Common myeloid progenitor, CD34-positive (primary cell): ENCODE results near the gene NRCAM.
A peak's percentile ranks its signal among the peaks of the same experiment; 100 is the strongest.
"Not testable (repeated sequence)": the region's sequence is repeated elsewhere in the genome, so short reads cannot be mapped to it uniquely, and the experiment has no call there.

Source experiments
- CTCF ChIA-PET: fragments of 350-600 bp; sonication (Branson Sonifier 250); formaldehyde crosslinking; loops from one replicate; lab custom pipeline; 2021; ENCODE audit warnings: antibody characterized with exemption; lab: Charles Lee
- POLR2A ChIA-PET: fragments of 350-600 bp; sonication (Branson Sonifier 250); formaldehyde crosslinking; loops from one replicate; lab custom pipeline; 2021; ENCODE audit warnings: antibody characterized with exemption; lab: Charles Lee
- DNase-seq, 3 donors: peaks; one replicate each; pipeline versions ENCODE4 v3.0.0 to v3.0.0-alpha.2; 2013
- H3K27ac ChIP-seq, 2 experiments: 1 replicate in 1 of 2; 2 replicates in 1 of 2; pipeline ENCODE4 v1.7.0; 2013; ENCODE audit warnings: inconsistent platforms in 2 of 2, low read length in 2 of 2, mild to moderate bottlenecking in 2 of 2, low read depth in 1 of 2, moderate library complexity in 1 of 2; ENCODE audit not compliant: severe bottlenecking in 2 of 2, insufficient read depth in 1 of 2, poor library complexity in 1 of 2
- H3K27me3 ChIP-seq, 5 experiments: replicated peaks in 2 of 5; 1 replicate in 3 of 5; 2 replicates in 2 of 5; pipeline versions ENCODE4 v1.6.1 to v1.7.0; 2013; ENCODE audit warnings: low read length in 4 of 5, mild to moderate bottlenecking in 2 of 5, moderate library complexity in 2 of 5, inconsistent platforms in 1 of 5; ENCODE audit not compliant: insufficient read depth in 5 of 5, control insufficient read depth in 4 of 5
- H3K36me3 ChIP-seq, 4 experiments: 1 replicate in 2 of 4; 2 replicates in 2 of 4; pipeline versions ENCODE4 v1.6.1 to v1.7.0; 2013; ENCODE audit warnings: low read length in 3 of 4, control low read depth in 1 of 4, mild to moderate bottlenecking in 1 of 4; ENCODE audit not compliant: control insufficient read depth in 4 of 4, insufficient read depth in 4 of 4
- H3K4me1 ChIP-seq, 4 experiments: 1 replicate in 3 of 4; 2 replicates in 1 of 4; pipeline versions ENCODE4 v1.6.1 to v1.7.1; 2013; ENCODE audit warnings: low read length in 3 of 4, mild to moderate bottlenecking in 3 of 4, control low read depth in 1 of 4, inconsistent platforms in 1 of 4, moderate library complexity in 1 of 4; ENCODE audit not compliant: control insufficient read depth in 4 of 4, insufficient read depth in 4 of 4; ENCODE audit errors: control extremely low read depth in 1 of 4
- H3K4me3 ChIP-seq, 7 experiments: 1 replicate in 4 of 7; 2 replicates in 3 of 7; pipeline versions ENCODE4 v1.5.1 to v1.7.0; 2013; ENCODE audit warnings: mild to moderate bottlenecking in 7 of 7, low read length in 6 of 7, moderate library complexity in 6 of 7, inconsistent platforms in 2 of 7, low read depth in 2 of 7, control low read depth in 1 of 7; ENCODE audit not compliant: insufficient read depth in 4 of 7, control insufficient read depth in 1 of 7; ENCODE audit errors: extremely low read depth in 1 of 7
- H3K9me3 ChIP-seq, 5 experiments: 1 replicate in 4 of 5; 2 replicates in 1 of 5; pipeline versions ENCODE4 v1.6.1 to v1.7.1; 2013; ENCODE audit warnings: low read length in 4 of 5, mild to moderate bottlenecking in 2 of 5, inconsistent platforms in 1 of 5, low read depth in 1 of 5, moderate library complexity in 1 of 5; ENCODE audit not compliant: control insufficient read depth in 4 of 5, insufficient read depth in 2 of 5; ENCODE audit errors: control extremely low read depth in 1 of 5
- WGBS: methylation state at CpG from one replicate; pipeline ENCODE4 v1.1.5; 2013; ENCODE audit not compliant: insufficient coverage; 5-methylcytosine and 5-hydroxymethylcytosine counted together

Gene NRCAM

GRCh38 chr7:108259447-108259846 lies 196.8 kb downstream of the NRCAM start:
- POLR2A ChIA-PET, H3K36me3 ChIP-seq, H3K4me1 ChIP-seq, CTCF ChIA-PET, H3K27ac ChIP-seq, H3K4me3 ChIP-seq, DNase-seq, H3K27me3 ChIP-seq, H3K9me3 ChIP-seq: not testable (repeated sequence)
- WGBS: no CpG with 5 or more reads among the region's 3 CpGs

- ChIA-PET POLR2A (no interaction called here), CTCF (no interaction called here)
- no peaks in the 10 kb centered on the region for H3K36me3 ChIP-seq
- no peak overlapping the region for H3K4me3 ChIP-seq
- peaks cover 0 to 9% (median 0%) of the 10 kb centered on the region in 5 experiments for H3K9me3 ChIP-seq
- no peak for DNase-seq
- H3K27ac ChIP-seq: no peak overlapping the region
- 93% methylated on average over 3 of the region's 4 CpGs for WGBS
- peaks cover 0 to 6% (median 0%) of the 10 kb centered on the region in 5 experiments for H3K27me3 ChIP-seq
- no peaks in the 10 kb centered on the region for H3K4me1 ChIP-seq
Observed at GRCh38 chr7:108257954-108258353, 198.3 kb downstream of the NRCAM start.

GRCh38 chr7:108254259-108254658 lies 202.0 kb downstream of the NRCAM start:
- Histone ChIP-seq H3K36me3 (no peaks in the 10 kb centered on the region), H3K4me1 (no peaks in the 10 kb centered on the region), H3K27me3 (peaks cover 0 to 6% (median 0%) of the 10 kb centered on the region in 5 experiments), H3K4me3 (no peak overlapping the region), H3K27ac (no peak overlapping the region), H3K9me3 (peaks cover 0 to 5% (median 0%) of the 10 kb centered on the region in 5 experiments)
- POLR2A ChIA-PET: no interaction called here
- DNase-seq: no peak
- CTCF ChIA-PET: interaction anchor here (1.5 kb wide), 1 partner anchor 12 kb away, joined by 5 read pairs; no protein-coding TSS in a partner anchor
- no CpG with 5 or more reads among the region's 2 CpGs for WGBS

GRCh38 chr7:108253275-108254044 lies 202.8 kb downstream of the NRCAM start:
- Histone ChIP-seq H3K27me3 (peaks cover 0 to 3% (median 0%) of the 10 kb centered on the region in 5 experiments), H3K9me3 (peaks cover 0 to 2% (median 0%) of the 10 kb centered on the region in 5 experiments), H3K4me1 (no peaks in the 10 kb centered on the region), H3K27ac (no peak overlapping the region), H3K36me3 (no peaks in the 10 kb centered on the region), H3K4me3 (no peak overlapping the region)
- DNase-seq: peak in 2 of 3 donors; percentile 21 to 25
- POLR2A ChIA-PET: no interaction called here
- CTCF ChIA-PET: interaction anchor here (1.5 kb wide), 1 partner anchor 13 kb away, joined by 5 read pairs; no protein-coding TSS in a partner anchor
- WGBS: 94% methylated on average over 3 of the region's 6 CpGs

GRCh38 chr7:108252177-108252576 lies 204.1 kb downstream of the NRCAM start:
- POLR2A ChIA-PET: no interaction called here
- DNase-seq: no peak
- CTCF ChIA-PET: no interaction called here
- Histone ChIP-seq H3K4me3 (no peak overlapping the region), H3K27ac (no peak overlapping the region), H3K4me1 (no peaks in the 10 kb centered on the region), H3K9me3 (peaks cover 0 to 2% (median 0%) of the 10 kb centered on the region in 5 experiments), H3K27me3 (peaks cover 0 to 1% (median 0%) of the 10 kb centered on the region in 5 experiments), H3K36me3 (no peaks in the 10 kb centered on the region)
- no CpG with 5 or more reads among the region's 3 CpGs for WGBS

GRCh38 chr7:108251700-108252099 lies 204.5 kb downstream of the NRCAM start:
- DNase-seq: no peak
- Histone ChIP-seq H3K36me3 (no peaks in the 10 kb centered on the region), H3K9me3 (no peaks in the 10 kb centered on the region), H3K4me1 (no peaks in the 10 kb centered on the region), H3K4me3 (no peak overlapping the region), H3K27me3 (peaks cover 0 to 1% (median 0%) of the 10 kb centered on the region in 5 experiments), H3K27ac (no peak overlapping the region)
- CTCF ChIA-PET: no interaction called here
- no CpG with 5 or more reads among the region's 1 CpG for WGBS
- POLR2A ChIA-PET: no interaction called here

GRCh38 chr7:108249453-108249852 lies 206.8 kb downstream of the NRCAM start:
- CTCF ChIA-PET: no interaction called here

More at GRCh38 chr7:108249453-108249852, 206.8 kb downstream of the NRCAM start:
- Histone ChIP-seq H3K9me3 (no peaks in the 10 kb centered on the region), H3K4me3 (no peak overlapping the region), H3K36me3 (no peaks in the 10 kb centered on the region), H3K4me1 (peaks cover 0 to 4% (median 0%) of the 10 kb centered on the region in 4 experiments), H3K27me3 (peaks cover 0 to 1% (median 0%) of the 10 kb centered on the region in 5 experiments), H3K27ac (no peak overlapping the region)
- POLR2A ChIA-PET: no interaction called here
- DNase-seq: no peak
- WGBS: no CpG with 5 or more reads among the region's 1 CpG
